NCI-H2227 treated with DMSO at 0.1 percent for 48 hours (cell line): ENCODE data around the gene TAP1.
A peak's percentile ranks its signal among the peaks of the same experiment; 100 is the strongest.
"Not testable (repeated sequence)": the region's sequence is repeated elsewhere in the genome, so short reads cannot be mapped to it uniquely, and the experiment has no call there.

ENCODE experiments used
- DNase-seq: peaks from one replicate; lab custom pipeline; 2025; lab: John Stamatoyannopoulos, UW

Gene TAP1

GRCh38 chr6:32840604-32841246 is 12.8 kb downstream of the TAP1 start:
- no peak for DNase-seq

DNA sequence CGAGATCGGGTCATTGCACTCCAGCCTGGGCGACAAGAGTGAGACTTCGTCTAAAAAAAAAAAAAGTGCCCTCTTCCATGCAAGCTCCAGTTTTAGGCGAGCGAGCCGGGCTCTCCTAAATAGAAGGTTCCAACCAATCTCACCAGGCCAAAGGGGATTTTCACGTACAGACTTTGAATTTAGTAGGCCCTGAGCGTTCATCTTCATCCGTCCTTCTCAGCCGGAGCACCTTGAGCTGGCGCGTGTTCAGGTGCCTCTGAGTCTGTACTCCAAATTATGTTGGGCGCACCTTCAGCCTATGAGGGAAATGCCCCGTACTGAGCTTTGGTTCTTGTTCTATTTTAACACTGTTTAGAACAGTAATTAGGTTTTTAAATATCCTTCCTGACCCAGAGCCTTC is 14.1 kb downstream of the TAP1 start:
- DNase-seq: no peak

- DNase-seq: peak; percentile 90
Measured at GRCh38 chr6:32838114-32838958, 15.2 kb downstream of the TAP1 start, which contains the start of gene TAP2. TAP2 (minus strand) TSS chr6:32838739; CDS start chr6:32838233, 506 bp downstream.

DNA sequence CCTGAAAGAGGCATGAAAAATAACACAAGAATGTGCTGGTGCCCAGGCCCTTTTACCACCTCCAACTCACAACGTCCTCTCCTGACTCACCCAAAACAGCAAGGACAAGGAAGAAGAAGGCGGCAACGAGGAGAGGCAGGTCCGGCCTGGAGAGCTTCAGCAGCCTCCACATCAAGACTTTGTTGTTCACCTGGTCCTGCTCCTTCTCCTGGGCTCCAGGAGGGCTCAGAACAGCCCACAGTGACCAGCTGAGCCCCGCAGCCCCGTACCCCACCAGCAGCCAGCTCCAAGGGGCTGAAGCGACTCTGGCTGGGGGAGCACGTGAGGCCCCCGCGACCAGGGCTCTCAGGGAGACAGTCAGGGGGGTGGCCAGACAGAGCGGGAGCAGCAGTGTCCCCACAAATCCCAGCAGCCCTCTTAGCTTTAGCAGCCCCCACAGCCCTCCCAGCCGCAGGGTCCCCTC is 15.8 kb downstream of the TAP1 start:
- DNase-seq: no peak

DNA sequence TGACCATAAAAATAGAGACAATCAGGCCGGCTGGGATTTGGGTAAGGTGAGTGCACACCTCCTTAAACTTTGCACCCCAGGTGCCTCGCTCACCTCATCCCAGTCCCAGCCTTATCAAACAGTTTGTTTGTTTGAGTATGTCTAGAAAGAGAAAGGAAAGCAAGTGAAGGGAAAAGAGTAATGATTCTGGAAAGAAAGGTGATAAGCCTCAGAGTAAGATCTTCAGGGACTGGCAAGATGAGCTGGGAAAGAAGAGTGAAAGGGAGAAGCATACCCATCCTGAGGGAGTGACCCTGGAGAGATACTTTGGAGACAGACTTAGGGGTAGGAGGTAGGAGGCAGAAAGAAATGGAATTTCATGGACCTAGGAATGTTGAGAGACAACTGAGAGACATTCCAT is 16.6 kb downstream of the TAP1 start:
- DNase-seq: no peak

GRCh38 chr6:32835167-32835893 is 18.2 kb downstream of the TAP1 start:
- DNase-seq: no peak

DNA sequence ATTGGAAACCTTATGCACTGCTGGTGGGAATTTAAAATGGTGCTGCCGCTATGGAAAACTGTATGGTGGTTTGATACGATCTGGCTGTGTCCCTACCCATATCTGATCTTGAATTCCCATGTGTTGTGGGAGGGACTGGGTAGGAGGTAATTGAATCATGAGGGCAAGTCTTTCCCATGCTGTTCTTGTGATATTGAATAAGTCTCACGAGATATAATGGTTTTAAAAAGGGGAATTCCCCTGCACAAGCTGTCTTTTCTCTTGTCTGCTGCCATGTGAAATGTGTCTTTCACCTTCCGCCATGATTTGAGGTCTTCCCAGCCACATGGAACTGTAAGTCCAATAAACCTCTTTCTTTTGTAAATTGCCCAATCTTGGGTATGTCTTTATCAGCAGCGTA is 19.8 kb downstream of the TAP1 start:
- DNase-seq: no peak

DNA sequence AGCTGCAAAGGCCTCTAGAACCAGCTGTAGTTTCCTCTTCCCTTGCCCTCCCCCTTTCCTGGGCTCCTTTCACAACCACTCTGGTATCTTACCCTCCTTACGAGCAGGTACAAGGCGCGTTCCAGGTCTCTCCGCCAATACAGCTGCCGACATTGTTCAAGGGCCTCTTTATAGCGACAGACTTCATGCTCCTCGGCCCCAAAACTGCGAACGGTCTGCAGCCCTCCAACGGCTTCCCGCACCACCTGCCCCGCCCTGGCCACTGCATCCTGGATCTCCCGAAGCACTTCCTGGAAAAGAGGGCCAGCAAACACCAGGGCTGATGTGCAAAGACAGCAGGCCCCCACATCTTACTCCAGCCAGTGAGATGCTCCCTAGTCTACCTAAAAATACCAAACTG is 21.0 kb downstream of the TAP1 start:
- no peak for DNase-seq

DNA sequence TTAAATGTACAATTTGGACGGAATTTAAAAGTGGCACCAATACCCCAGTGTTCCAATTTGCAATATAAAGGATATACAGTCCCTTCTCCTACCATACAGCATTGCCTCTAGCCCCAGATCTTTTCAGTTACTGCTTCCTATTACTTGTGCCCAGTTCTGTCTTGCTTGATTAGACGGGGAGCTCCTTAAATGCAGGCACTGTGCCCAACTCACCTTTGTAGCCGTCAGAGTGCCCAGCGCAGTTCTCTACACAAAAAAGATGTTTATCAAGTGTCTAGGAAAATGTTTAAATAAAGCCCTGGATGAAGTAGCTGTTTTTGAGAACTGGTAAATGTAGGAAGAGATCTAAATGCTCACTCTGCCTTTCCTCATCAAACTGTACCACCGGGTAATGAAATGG is 22.6 kb downstream of the TAP1 start:
- DNase-seq: no peak

DNA sequence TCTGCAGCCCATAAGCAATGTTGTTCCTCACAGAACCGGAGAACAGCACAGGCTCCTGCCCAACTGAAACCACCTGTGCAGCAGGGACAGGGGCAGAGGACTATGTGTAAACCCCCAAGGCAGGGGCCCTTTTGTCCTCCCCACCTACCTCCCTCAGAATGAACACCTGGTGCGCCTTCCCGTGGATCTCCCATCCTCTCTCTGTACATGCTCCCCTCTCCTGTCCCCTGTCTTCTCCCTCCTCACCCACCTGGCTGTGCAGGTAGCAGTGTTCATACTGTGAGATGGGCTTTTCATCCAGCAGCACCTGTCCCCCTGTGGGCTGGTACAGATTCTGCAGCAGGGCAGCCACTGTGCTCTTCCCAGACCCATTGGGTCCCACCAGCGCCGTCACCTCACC is 23.5 kb downstream of the TAP1 start:
- no peak for DNase-seq

GRCh38 chr6:32829495-32829894 is 24.0 kb downstream of the TAP1 start:
- no peak for DNase-seq

- no peak for DNase-seq
Measured at GRCh38 chr6:32827025-32827424, 26.5 kb downstream of the TAP1 start.

- no peak for DNase-seq
Measured at GRCh38 chr6:32825966-32826365, 27.5 kb downstream of the TAP1 start.

DNA sequence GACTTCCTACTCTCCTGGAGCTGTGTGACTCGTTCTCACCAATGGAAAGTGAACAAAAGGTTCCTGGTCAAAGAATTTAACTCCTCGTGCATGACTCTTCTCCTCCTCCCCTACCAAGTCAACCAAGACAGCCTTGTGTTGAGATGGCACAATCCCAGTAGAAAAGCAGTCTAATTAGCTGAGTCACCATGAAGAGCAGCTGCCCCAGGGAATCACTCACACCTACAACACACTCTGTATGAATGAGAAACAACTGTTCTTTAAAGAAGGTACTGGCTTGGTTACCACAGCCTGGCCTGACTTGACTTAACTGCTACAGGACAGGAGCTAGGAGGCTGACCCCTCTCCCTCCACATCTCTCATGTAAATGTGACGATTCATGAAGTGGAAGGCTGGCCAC is 33.8 kb downstream of the TAP1 start:
- DNase-seq: no peak

- no peak for DNase-seq
Measured at GRCh38 chr6:32818867-32819266, 34.6 kb downstream of the TAP1 start.

GRCh38 chr6:32816746-32817204 is 36.7 kb downstream of the TAP1 start, which contains the start of gene HLA-DOB:
HLA-DOB (minus strand) TSS chr6:32817002; CDS start chr6:32816951, 51 bp downstream.
- DNase-seq: no peak

DNA sequence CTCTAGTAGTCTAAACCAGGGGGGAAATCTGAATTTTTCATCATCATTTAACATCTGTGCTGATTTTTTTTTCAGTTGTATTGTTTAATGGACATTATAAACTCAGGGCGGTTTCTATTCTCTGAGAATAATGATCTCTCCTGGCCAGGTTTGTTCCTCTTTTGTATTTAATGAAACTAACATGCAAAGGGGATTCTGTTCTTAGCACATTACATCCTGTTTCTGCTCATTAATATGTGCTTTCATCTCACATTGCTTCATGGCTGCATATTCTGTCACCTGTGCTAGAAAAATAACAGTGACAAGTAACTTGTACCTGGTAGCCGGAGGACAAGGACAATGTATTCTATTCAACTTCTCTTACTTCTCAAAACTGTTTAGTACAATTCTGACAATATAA is 37.5 kb downstream of the TAP1 start:
- DNase-seq: no peak

DNA sequence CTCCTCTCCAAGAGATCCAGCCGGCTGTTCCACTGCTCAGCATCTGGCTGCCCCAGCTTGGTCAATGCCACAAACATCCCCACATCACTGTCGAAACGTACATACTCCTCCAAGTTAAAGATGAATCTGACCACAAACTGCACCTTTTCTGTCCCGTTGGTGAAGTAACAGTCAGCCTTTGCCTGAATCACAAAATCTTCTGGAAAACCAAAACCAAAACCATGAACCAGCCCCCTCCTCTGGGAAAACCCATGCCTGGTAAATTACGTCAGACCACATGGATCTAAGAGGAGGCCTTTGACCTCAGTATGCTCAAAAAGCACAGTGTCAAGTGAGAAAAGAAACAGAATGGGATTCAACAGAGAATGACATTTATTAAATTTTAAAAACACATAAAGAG is 38.4 kb downstream of the TAP1 start:
- no peak for DNase-seq

DNA sequence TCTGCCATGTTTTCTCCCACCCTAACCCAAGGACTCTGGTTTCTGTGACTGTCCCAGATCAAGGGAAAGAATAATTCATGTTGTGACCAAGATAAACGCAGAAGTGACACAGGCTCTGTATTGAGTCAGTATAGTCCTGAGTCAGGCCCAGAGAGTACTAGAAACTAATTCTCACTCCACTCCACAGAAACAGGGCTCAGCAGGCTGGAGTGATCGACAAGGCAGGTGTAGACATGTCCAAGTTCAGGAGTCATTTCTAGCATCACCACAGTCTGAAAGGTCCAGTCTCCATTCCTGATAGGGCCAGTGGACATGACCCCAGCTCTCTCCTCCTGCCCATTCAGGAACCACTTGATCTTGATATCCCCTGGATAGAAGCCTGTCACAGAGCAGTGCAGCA is 39.4 kb downstream of the TAP1 start:
- DNase-seq: no peak

- no peak for DNase-seq
Measured at GRCh38 chr6:32809171-32809570, 44.3 kb downstream of the TAP1 start.

DNA sequence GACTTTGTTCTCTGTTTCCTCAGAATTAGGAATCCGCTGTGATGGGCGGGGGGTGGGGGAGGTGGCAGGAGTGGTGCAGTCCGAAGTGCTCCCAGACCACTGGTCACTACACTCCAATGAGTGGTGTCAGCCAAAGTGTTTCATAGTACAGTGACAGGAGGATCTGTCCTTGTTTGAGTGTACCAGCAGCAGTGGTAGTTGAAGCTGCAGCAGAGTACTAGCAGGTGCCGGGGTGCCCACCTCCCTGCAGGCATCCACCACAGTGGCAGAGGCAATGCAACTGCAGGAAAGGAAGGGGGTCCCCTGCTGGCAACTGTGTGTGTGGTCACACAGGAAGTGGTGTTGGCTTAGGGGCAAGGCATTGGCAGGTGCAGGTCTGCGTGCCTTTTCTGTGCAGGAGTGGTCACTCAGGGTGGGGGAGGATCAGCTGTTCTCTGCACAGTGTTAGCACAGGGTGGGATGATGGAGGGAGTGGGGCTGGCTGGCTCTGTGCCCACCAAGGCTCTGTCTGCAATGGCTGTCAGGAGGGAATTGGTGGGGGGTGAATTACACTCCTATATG is 46.4 kb downstream of the TAP1 start:
- DNase-seq: no peak

- DNase-seq: not testable (repeated sequence)
Measured at GRCh38 chr6:32805404-32805803, 48.1 kb downstream of the TAP1 start.
